CD4-positive, alpha-beta memory T cell (primary cell): ENCODE results near the gene CEBPG. TPM values are rescaled to one million over a fixed set of nuclear protein-coding genes. Genes with fewer than 3 reads are reported as not detected.

ENCODE experiments used
- CTCF ChIA-PET: fragments of 350-600 bp; sonication (Branson Sonifier 250); formaldehyde crosslinking; loops from one replicate; lab custom pipeline; 2021; ENCODE audit warnings: inconsistent platforms; ENCODE audit not compliant: partially characterized antibody; lab: Charles Lee
- POLR2A ChIA-PET: fragments of 350-600 bp; sonication (Branson Sonifier 250); formaldehyde crosslinking; loops from one replicate; lab custom pipeline; 2021; ENCODE audit not compliant: partially characterized antibody; lab: Charles Lee
- DNase-seq, 5 donors: peaks; one replicate each; pipeline versions ENCODE4 v3.0.0 to v3.0.0-alpha.2; 2020 to 2022; ENCODE audit warnings: mixed read lengths in 1 of 5
- H3K27ac ChIP-seq: one replicate; pipeline ENCODE4 v1.7.0; 2013; ENCODE audit warnings: low read depth, low read length
- H3K27me3 ChIP-seq: 2 replicates; pipeline ENCODE4 v1.7.0; 2013; ENCODE audit warnings: mild to moderate bottlenecking, low read length, moderate library complexity; ENCODE audit not compliant: insufficient read depth
- H3K36me3 ChIP-seq: 2 replicates; pipeline ENCODE4 v1.7.0; 2013; ENCODE audit warnings: mild to moderate bottlenecking, low read length, moderate library complexity; ENCODE audit not compliant: insufficient read depth
- H3K4me1 ChIP-seq: 2 replicates; pipeline ENCODE4 v1.7.0; 2013; ENCODE audit warnings: mild to moderate bottlenecking, low read length, moderate library complexity; ENCODE audit not compliant: insufficient read depth
- H3K4me3 ChIP-seq, 2 donors: one replicate each; pipeline ENCODE4 v1.7.0; 2013; ENCODE audit warnings: low read length in 2 of 2, mild to moderate bottlenecking in 1 of 2
- H3K9me3 ChIP-seq, 2 donors: one replicate each; pipeline ENCODE4 v1.7.0; 2013; ENCODE audit warnings: low read length in 2 of 2, control low read depth in 1 of 2; ENCODE audit not compliant: control insufficient read depth in 1 of 2
- H3K27ac Mint-ChIP-seq, 7 donors: one replicate each; pipeline ENCODE4 v1.8.0; 2020 to 2021; ENCODE audit warnings: mixed read lengths in 7 of 7, mild to moderate bottlenecking in 6 of 7, inconsistent platforms in 3 of 7, moderate library complexity in 3 of 7
- H3K27me3 Mint-ChIP-seq, 2 donors: one replicate each; pipeline ENCODE4 v1.8.0; 2020 to 2021; ENCODE audit warnings: mixed read lengths in 2 of 2
- H3K36me3 Mint-ChIP-seq, 2 donors: one replicate each; pipeline ENCODE4 v1.8.0; 2020 to 2021; ENCODE audit warnings: mixed read lengths in 2 of 2, inconsistent platforms in 1 of 2, mild to moderate bottlenecking in 1 of 2
- H3K4me1 Mint-ChIP-seq, 4 donors: one replicate each; pipeline ENCODE4 v1.8.0; 2020 to 2021; ENCODE audit warnings: mixed read lengths in 4 of 4, mild to moderate bottlenecking in 1 of 4
- H3K4me3 Mint-ChIP-seq, 8 donors: one replicate each; pipeline ENCODE4 v1.8.0; 2020 to 2021; ENCODE audit warnings: mixed read lengths in 8 of 8, mild to moderate bottlenecking in 7 of 8, moderate library complexity in 6 of 8, inconsistent platforms in 3 of 8
- H3K9me3 Mint-ChIP-seq, 8 donors: one replicate each; pipeline ENCODE4 v1.8.0; 2020 to 2021; ENCODE audit warnings: mixed read lengths in 8 of 8, mild to moderate bottlenecking in 5 of 8, inconsistent platforms in 3 of 8, moderate library complexity in 1 of 8
- intact Hi-C: fragments of 100-400 bp; cut with micrococcal nuclease; formaldehyde crosslinking; loops from one replicate; pipeline ENCODE4 v1.15.1; 2023
- polyA plus RNA-seq, 2 donors: library from polyadenylated mRNA; unstranded; fragments of 300-500 nt; fragmentation: Illumina TruSeq; gene quantifications; one replicate each; pipeline ENCODE4 v1.2.3, GENCODE V29; 2021
- total RNA-seq, 2 experiments: library from RNA; stranded (reverse); gene quantifications; one replicate each; pipeline ENCODE4 v1.2.3, GENCODE V29; 2021

CEBPG gene
- total and polyA plus RNA-seq, 4 experiments from 2014 or later = 8.9 to 27.2 (median 20.1) TPM

DNA sequence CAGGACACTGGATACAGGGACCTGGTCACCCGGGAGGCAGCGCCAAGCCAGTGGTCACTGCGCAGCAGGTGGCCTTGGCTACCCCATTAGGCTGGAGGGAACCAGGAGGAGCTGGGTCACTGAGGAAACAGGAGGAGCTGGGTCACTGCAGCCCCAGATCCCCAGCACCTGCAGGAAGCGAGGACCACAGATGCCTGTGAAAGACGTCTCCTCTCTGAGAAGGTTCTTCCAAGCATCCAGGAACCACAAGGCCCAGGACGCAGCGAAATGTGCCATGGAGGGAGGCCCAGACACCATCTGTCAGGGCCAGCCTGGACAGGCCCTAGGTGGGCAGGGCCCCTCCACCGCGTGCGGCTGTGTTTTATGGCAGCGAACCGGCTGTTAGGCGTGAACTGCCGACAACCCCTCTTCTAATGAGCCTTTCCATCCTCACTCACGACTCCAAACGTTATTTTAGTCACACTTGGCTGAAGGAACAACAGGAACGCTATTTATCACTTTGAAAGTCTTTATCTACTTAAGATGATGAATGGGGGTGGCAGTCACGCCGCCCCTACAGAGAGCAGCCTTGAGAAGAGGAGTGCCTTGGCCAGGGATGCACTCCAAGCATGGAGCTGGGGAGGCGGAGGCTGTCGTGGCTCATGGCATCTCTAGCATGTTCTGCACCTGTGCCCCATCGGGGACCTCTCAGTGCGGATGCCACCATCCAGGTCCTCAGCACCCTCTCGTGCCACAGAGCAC is 53.3 kb downstream of the CEBPG start:
- no peak overlapping the region for H3K27ac ChIP-seq
- DNase-seq = no peak
- Mint-ChIP-seq H3K9me3 (no peaks in the 10 kb centered on the region), H3K36me3 (no peaks in the 10 kb centered on the region), H3K4me1 (peaks cover 4 to 22% (median 15%) of the 10 kb centered on the region in 4 donors), H3K27ac (peak overlapping the region in 1 of 7 donors; percentile 63), H3K4me3 (no peak overlapping the region), H3K27me3 (no peaks in the 10 kb centered on the region)
- intact Hi-C loops = no loop called here
- CTCF ChIA-PET = interaction anchor here (1.7 kb wide), 1 partner anchor 11 kb away, joined by 3 read pairs; no protein-coding TSS in a partner anchor
- POLR2A ChIA-PET = no interaction called here
- H3K4me3 ChIP-seq = no peak overlapping the region
- no peaks in the 10 kb centered on the region for H3K36me3 ChIP-seq
- no peaks in the 10 kb centered on the region for H3K9me3 ChIP-seq
- no peaks in the 10 kb centered on the region for H3K27me3 ChIP-seq
- peaks cover 10% of the 10 kb centered on the region for H3K4me1 ChIP-seq

DNA sequence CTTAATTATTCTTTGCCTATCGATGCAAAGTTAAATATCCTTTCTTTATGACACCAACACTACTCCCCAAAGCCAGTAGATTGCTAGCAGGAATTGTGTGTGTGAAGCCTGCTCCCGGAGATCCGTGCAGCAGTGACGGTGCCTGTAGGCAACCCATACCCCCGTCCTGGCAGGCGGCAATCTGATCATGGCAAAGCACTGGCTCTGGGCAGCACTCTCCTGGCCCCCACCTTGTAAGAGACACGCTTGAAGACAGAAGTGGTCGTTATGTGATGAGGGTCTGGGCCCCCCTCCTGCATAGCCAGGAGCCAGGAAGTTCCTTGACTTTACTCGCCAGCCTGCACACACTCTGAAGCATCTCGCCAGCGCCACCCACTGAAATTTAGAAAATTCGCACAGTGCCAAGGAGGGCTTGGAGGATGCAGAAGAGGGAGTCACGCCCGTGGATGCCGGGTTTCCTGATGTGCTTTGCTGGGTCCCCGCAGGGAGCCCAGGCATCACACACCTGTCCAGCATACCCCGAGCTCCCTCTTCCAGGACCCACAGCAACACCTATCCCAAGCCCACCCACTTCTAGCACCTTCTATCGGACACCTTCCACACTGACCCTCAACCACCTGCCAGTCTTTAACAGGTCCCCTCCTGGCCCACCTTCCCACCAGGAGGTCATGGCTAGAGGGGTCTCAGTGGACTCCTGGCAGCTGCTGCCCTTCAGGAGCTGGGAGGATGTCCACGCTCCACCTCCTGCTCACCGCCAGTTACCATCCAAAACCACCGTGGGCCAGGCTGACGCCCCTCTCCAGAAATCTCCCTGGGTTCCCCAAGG is 54.5 kb downstream of the CEBPG start:
- H3K9me3 Mint-ChIP-seq = no peaks in the 10 kb centered on the region
- ChIA-PET CTCF (interaction anchor here (1.7 kb wide), 1 partner anchor 12 kb away, joined by 3 read pairs; no protein-coding TSS in a partner anchor), POLR2A (no interaction called here)
- H3K4me3 Mint-ChIP-seq = no peak overlapping the region
- peaks cover 10% of the 10 kb centered on the region for H3K4me1 ChIP-seq
- H3K36me3 ChIP-seq = no peaks in the 10 kb centered on the region
- H3K27me3 ChIP-seq = no peaks in the 10 kb centered on the region
- H3K27ac Mint-ChIP-seq = peak overlapping the region in 1 of 7 donors; percentile 12
- no peaks in the 10 kb centered on the region for H3K9me3 ChIP-seq
- H3K27me3 Mint-ChIP-seq = no peaks in the 10 kb centered on the region
- peaks cover 4 to 22% (median 15%) of the 10 kb centered on the region in 4 donors for H3K4me1 Mint-ChIP-seq
- no peak overlapping the region for H3K4me3 ChIP-seq
- H3K27ac ChIP-seq = no peak overlapping the region
- no peaks in the 10 kb centered on the region for H3K36me3 Mint-ChIP-seq
- DNase-seq = no peak
- intact Hi-C loops = no loop called here

- H3K27me3 ChIP-seq = no peaks in the 10 kb centered on the region
- no peaks in the 10 kb centered on the region for H3K36me3 ChIP-seq
- Mint-ChIP-seq H3K4me3 (no peak overlapping the region), H3K27ac (peak overlapping the region in 1 of 7 donors; percentile 29), H3K27me3 (no peaks in the 10 kb centered on the region), H3K9me3 (no peaks in the 10 kb centered on the region), H3K4me1 (peaks cover 4 to 22% (median 15%) of the 10 kb centered on the region in 4 donors), H3K36me3 (no peaks in the 10 kb centered on the region)
- intact Hi-C loops = no loop called here
- H3K27ac ChIP-seq = no peak overlapping the region
- no peak overlapping the region for H3K4me3 ChIP-seq
- peaks cover 10% of the 10 kb centered on the region for H3K4me1 ChIP-seq
- no peaks in the 10 kb centered on the region for H3K9me3 ChIP-seq
- CTCF ChIA-PET = interaction anchor here (2.6 kb wide), 1 partner anchor 11 kb away, joined by 58 read pairs; no protein-coding TSS in a partner anchor
- no peak for DNase-seq
- POLR2A ChIA-PET = no interaction called here
Observed at GRCh38 chr19:33428627-33429125, 55.2 kb downstream of the CEBPG start.

- H3K9me3 ChIP-seq = no peaks in the 10 kb centered on the region
- H3K4me1 ChIP-seq = peaks cover 10% of the 10 kb centered on the region
- ChIA-PET POLR2A (interaction anchor here (0.8 to 1.4 kb wide), 3 partner anchors 14 to 56 kb away, joined by 4 to 6 read pairs (median 4); partner anchors contain the start of gene CEBPG), CTCF (interaction anchor here (0.7 to 4.2 kb wide), 25 partner anchors 9 to 715 kb away, joined by 3 to 62 read pairs (median 3); no protein-coding TSS in a partner anchor)
- no peaks in the 10 kb centered on the region for H3K27me3 ChIP-seq
- no peaks in the 10 kb centered on the region for H3K36me3 ChIP-seq
- intact Hi-C loops = no loop called here
- H3K4me3 ChIP-seq = no peak overlapping the region
- H3K4me3 Mint-ChIP-seq = peak overlapping the region; percentile 6 to 81 (median 58)
- DNase-seq = peak in 4 of 5 donors; percentile 45 to 70 (median 59)
- H3K27me3 Mint-ChIP-seq = no peaks in the 10 kb centered on the region
- H3K9me3 Mint-ChIP-seq = no peaks in the 10 kb centered on the region
- H3K27ac ChIP-seq = peak overlapping the region; percentile 11
- peak overlapping the region in 6 of 7 donors; percentile 45 to 96 (median 89) for H3K27ac Mint-ChIP-seq
- no peaks in the 10 kb centered on the region for H3K36me3 Mint-ChIP-seq
- peaks cover 4 to 22% (median 15%) of the 10 kb centered on the region in 4 donors for H3K4me1 Mint-ChIP-seq
Observed at GRCh38 chr19:33429891-33430673, 56.6 kb downstream of the CEBPG start.

DNA sequence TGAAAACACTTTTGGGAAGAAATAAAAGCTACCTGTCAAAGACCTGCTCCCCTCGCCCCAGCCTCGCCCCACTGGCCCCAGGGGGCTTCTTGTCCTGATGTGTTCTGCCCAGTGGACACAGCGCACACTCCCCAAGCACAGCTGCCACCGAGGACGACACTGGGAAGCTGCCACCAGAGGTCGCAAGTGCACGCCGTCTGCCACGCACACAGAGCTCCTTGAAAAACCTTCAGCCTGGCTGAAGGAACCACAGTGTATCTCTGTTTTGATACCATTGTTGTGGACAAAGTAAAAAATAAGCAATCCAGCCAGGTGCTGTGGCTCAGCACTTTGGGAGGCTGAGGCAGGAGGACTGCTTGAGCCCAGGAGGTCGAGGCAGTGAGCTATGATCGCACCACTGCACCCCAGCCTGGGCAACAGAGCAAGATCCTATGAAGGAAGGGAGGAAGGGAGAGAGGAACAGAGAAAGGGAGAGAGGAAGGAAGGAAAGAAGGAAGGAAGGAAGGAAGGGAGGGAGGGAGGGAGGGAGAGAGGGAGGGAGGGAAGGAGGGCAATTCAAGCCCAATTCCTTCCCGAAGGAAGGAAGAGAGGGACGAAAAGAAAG is 57.3 kb downstream of the CEBPG start:
- POLR2A ChIA-PET = interaction anchor here (0.7 to 1.4 kb wide), 4 partner anchors 14 to 90 kb away, joined by 3 to 6 read pairs (median 4); partner anchors contain the start of genes CEBPG and PEPD
- no peaks in the 10 kb centered on the region for H3K27me3 Mint-ChIP-seq

GRCh38 chr19:33432015-33432414 is 58.5 kb downstream of the CEBPG start:
- CTCF ChIA-PET = interaction anchor here (1.2 to 4.2 kb wide), 4 partner anchors 16 to 347 kb away, joined by 3 to 62 read pairs (median 12); no protein-coding TSS in a partner anchor
- H3K9me3 Mint-ChIP-seq = no peaks in the 10 kb centered on the region
- H3K27me3 ChIP-seq = no peaks in the 10 kb centered on the region
- H3K27me3 Mint-ChIP-seq = no peaks in the 10 kb centered on the region
- H3K36me3 ChIP-seq = no peaks in the 10 kb centered on the region
- no peak overlapping the region for H3K27ac ChIP-seq
- H3K36me3 Mint-ChIP-seq = no peaks in the 10 kb centered on the region
- no peak overlapping the region for H3K27ac Mint-ChIP-seq
- intact Hi-C loops = no loop called here
- H3K4me1 Mint-ChIP-seq = peaks cover 4 to 22% (median 15%) of the 10 kb centered on the region in 4 donors
- H3K4me3 Mint-ChIP-seq = no peak overlapping the region
- no peak overlapping the region for H3K4me3 ChIP-seq
- POLR2A ChIA-PET = no interaction called here
- no peaks in the 10 kb centered on the region for H3K9me3 ChIP-seq
- H3K4me1 ChIP-seq = peaks cover 10% of the 10 kb centered on the region
- no peak for DNase-seq

More for the DNA sequence above, 57.3 kb downstream of the CEBPG start:
- peak; percentile 52 to 70 (median 57) for DNase-seq
- H3K9me3 ChIP-seq = no peaks in the 10 kb centered on the region
- no peaks in the 10 kb centered on the region for H3K9me3 Mint-ChIP-seq
- no peaks in the 10 kb centered on the region for H3K27me3 ChIP-seq
- peak overlapping the region; percentile 11 for H3K27ac ChIP-seq
- CTCF ChIA-PET = interaction anchor here (0.7 to 4.2 kb wide), 26 partner anchors 9 to 714 kb away, joined by 3 to 62 read pairs (median 3); no protein-coding TSS in a partner anchor
- H3K4me3 ChIP-seq = no peak overlapping the region
- intact Hi-C loops = no loop called here
- peak overlapping the region; percentile 45 to 96 (median 87) for H3K27ac Mint-ChIP-seq
- H3K4me3 Mint-ChIP-seq = peak overlapping the region; percentile 14 to 81 (median 58)
- peaks cover 10% of the 10 kb centered on the region for H3K4me1 ChIP-seq
- peaks cover 4 to 22% (median 15%) of the 10 kb centered on the region in 4 donors for H3K4me1 Mint-ChIP-seq
- H3K36me3 ChIP-seq = no peaks in the 10 kb centered on the region
- H3K36me3 Mint-ChIP-seq = no peaks in the 10 kb centered on the region
